Uterus (tissue), 2 donors: Measurements from ENCODE around the gene PPP1CB.

Experiments
- CTCF ChIP-seq, 4 experiments: fragments of 200-600 bp in 2 of 4; fragments of 450-650 bp in 2 of 4; sonication (generic) in 2 of 4; IDR thresholded peaks; one replicate each; pipeline ENCODE4 v1.5.1; 2016 to 2019; ENCODE audit warnings: antibody characterized with exemption in 4 of 4, mild to moderate bottlenecking in 2 of 4, moderate library complexity in 1 of 4
- POLR2A ChIP-seq, 2 donors: fragments of 450-650 bp; IDR thresholded peaks; one replicate each; pipeline ENCODE4 v1.6.1; 2016; ENCODE audit warnings: antibody characterized with exemption in 2 of 2, mild to moderate bottlenecking in 1 of 2, moderate library complexity in 1 of 2

- TF ChIP-seq CTCF (IDR thresholded peaks at IDR 0.05) (no peak), POLR2A (IDR thresholded peaks at IDR 0.05) (no peak)
Observed at GRCh38 chr2:28782423-28782822, 30.8 kb downstream of the PPP1CB start.
